ENCODE data around the gene ARHGAP26. TPM values are rescaled to one million over a fixed set of nuclear protein-coding genes. Genes with fewer than 3 reads are reported as not detected.

Gene ARHGAP26
- total RNA-seq, 4 donors from 2014 or later, result 61.0 to 76.7 (median 61.2) TPM

- Histone ChIP-seq H3K9me3 (no peaks in the 10 kb centered on the region), H3K36me3 (no peaks in the 10 kb centered on the region), H3K27ac (no peak overlapping the region), H3K27me3 (no peaks in the 10 kb centered on the region), H3K4me1 (no peaks in the 10 kb centered on the region), H3K4me3 (no peak overlapping the region)
- no peak for TF ChIP-seq CTCF (IDR thresholded peaks at IDR 0.05)
- no peak for TF ChIP-seq EP300 (IDR thresholded peaks at IDR 0.05; ENCODE audit: low read depth)
- TF ChIP-seq POLR2AphosphoS5 (IDR thresholded peaks at IDR 0.05), result no peak
- TF ChIP-seq POLR2A (IDR thresholded peaks at IDR 0.05), result no peak
- intact Hi-C loops (cut with DNase I; ENCODE audit: low total_unique reads), result no loop called here
- in situ Hi-C loops (cut with MboI; ENCODE audit: low pct_ligation_motif_present in 1 of 4, low pct_unique_long_range_greater_than_20kb in 1 of 4, low sequenced_read_pairs in 3 of 4), result no loop called here
- no peak for DNase-seq
- WGBS, 2 donors (ENCODE audit: low coverage in 1 of 2), result 73 to 78% methylated on average over 6 of the region's 6 CpGs
These were observed 29.5 kb upstream of the ARHGAP26 start for GRCh38 chr5:142740474-142741242.

- 58 to 61% methylated on average over 6 to 7 of the region's 7 CpGs for WGBS, 2 donors (ENCODE audit: low coverage in 1 of 2)
- H3K27ac ChIP-seq, result peak overlapping the region in 2 of 4 donors; percentile 11 to 38
- in situ Hi-C loops (cut with MboI; ENCODE audit: low pct_ligation_motif_present in 1 of 4, low pct_unique_long_range_greater_than_20kb in 1 of 4, low sequenced_read_pairs in 3 of 4), result no loop called here
These were observed 26.4 kb upstream of the ARHGAP26 start for GRCh38 chr5:142743592-142744441.

GRCh38 chr5:142745268-142745667, 24.9 kb upstream of the ARHGAP26 start:
- intact Hi-C loops (cut with DNase I; ENCODE audit: low total_unique reads) (no loop called here), in situ Hi-C loops (cut with MboI; ENCODE audit: low pct_ligation_motif_present in 1 of 4, low pct_unique_long_range_greater_than_20kb in 1 of 4, low sequenced_read_pairs in 3 of 4) (no loop called here)
- 92 to 93% methylated on average over 4 of the region's 4 CpGs for WGBS, 2 donors (ENCODE audit: low coverage in 1 of 2)

More at GRCh38 chr5:142743592-142744441, 26.4 kb upstream of the ARHGAP26 start:
- DNase-seq, result no peak
- no peak for TF ChIP-seq CTCF (IDR thresholded peaks at IDR 0.05)
- no peak for TF ChIP-seq POLR2AphosphoS5 (IDR thresholded peaks at IDR 0.05)
- TF ChIP-seq EP300 (IDR thresholded peaks at IDR 0.05; ENCODE audit: low read depth), result no peak
- TF ChIP-seq POLR2A (IDR thresholded peaks at IDR 0.05), result no peak
- Histone ChIP-seq H3K4me1 (no peaks in the 10 kb centered on the region), H3K9me3 (no peaks in the 10 kb centered on the region), H3K4me3 (no peak overlapping the region), H3K27me3 (no peaks in the 10 kb centered on the region), H3K36me3 (no peaks in the 10 kb centered on the region)
- intact Hi-C loops (cut with DNase I; ENCODE audit: low total_unique reads), result no loop called here

More at GRCh38 chr5:142745268-142745667, 24.9 kb upstream of the ARHGAP26 start:
- Histone ChIP-seq H3K4me1 (no peaks in the 10 kb centered on the region), H3K4me3 (no peak overlapping the region), H3K9me3 (no peaks in the 10 kb centered on the region), H3K27ac (no peak overlapping the region), H3K27me3 (no peaks in the 10 kb centered on the region), H3K36me3 (no peaks in the 10 kb centered on the region)
- DNase-seq, result no peak
- no peak for TF ChIP-seq CTCF (IDR thresholded peaks at IDR 0.05)
- no peak for TF ChIP-seq POLR2A (IDR thresholded peaks at IDR 0.05)
- TF ChIP-seq EP300 (IDR thresholded peaks at IDR 0.05; ENCODE audit: low read depth), result no peak
